Endothelial cell of umbilical vein (primary cell): ENCODE results near the gene SLC25A24. TPM values are rescaled to one million over a fixed set of nuclear protein-coding genes. Genes with fewer than 3 reads are reported as not detected.

Experiments used
- BruUV-seq: library from RNA; stranded (reverse); fragments of 400-500 nt; replicated peaks from 2 replicates; lab custom pipeline; 2021; lab: Mats Ljungman, UMichigan
- CTCF ChIA-PET: fragments of 300-600, 350-600 bp; sonication (Branson Sonifier 250); formaldehyde crosslinking; loops from one replicate; lab custom pipeline; 2021; ENCODE audit warnings: antibody characterized with exemption, inconsistent platforms; lab: Charles Lee
- POLR2A ChIA-PET: fragments of 300-600, 350-600 bp; sonication (Branson Sonifier 250); formaldehyde crosslinking; loops from one replicate; lab custom pipeline; 2021; ENCODE audit warnings: antibody characterized with exemption, inconsistent platforms; lab: Charles Lee
- DNase-seq: peaks from one replicate; pipeline ENCODE4 v3.0.0-alpha.2; 2011; ENCODE audit warnings: low read depth, low spot score
- FAIRE-seq: peaks from 2 replicates; lab custom pipeline; 2011; peaks lifted over from hg19 to GRCh38; lab: Jason Lieb, UNC
- H2AFZ ChIP-seq: 2 replicates; pipeline ENCODE4 v1.6.0; 2012; ENCODE audit warnings: low read depth, low read length, control low read depth, inconsistent platforms
- H3K27ac ChIP-seq: 2 replicates; pipeline ENCODE4 v1.5.1; 2011; ENCODE audit warnings: low read depth, mild to moderate bottlenecking, control low read depth, low read length, moderate library complexity; ENCODE audit not compliant: insufficient read depth
- H3K27me3 ChIP-seq, 2 experiments: 2 replicates each; pipeline versions ENCODE4 v1.6.0 to v1.6.1; 2011; ENCODE audit warnings: low read length in 2 of 2, mixed read lengths in 1 of 2; ENCODE audit not compliant: control insufficient read depth in 2 of 2, insufficient read depth in 2 of 2
- H3K36me3 ChIP-seq, 2 experiments: 2 replicates in 1 of 2; 3 replicates in 1 of 2; pipeline ENCODE4 v1.5.1; 2011; ENCODE audit warnings: low read length in 2 of 2, mild to moderate bottlenecking in 1 of 2, moderate library complexity in 1 of 2; ENCODE audit not compliant: control insufficient read depth in 2 of 2, insufficient read depth in 2 of 2; ENCODE audit errors: extremely low read depth in 1 of 2
- H3K4me1 ChIP-seq: 3 replicates; pipeline ENCODE4 v1.5.1; 2011; ENCODE audit warnings: mild to moderate bottlenecking, low read length; ENCODE audit not compliant: control insufficient read depth, insufficient read depth; ENCODE audit errors: extremely low read depth
- H3K4me2 ChIP-seq: 2 replicates; pipeline ENCODE4 v1.6.1; 2011; ENCODE audit warnings: low read length, control low read depth, mixed read lengths; ENCODE audit not compliant: insufficient read depth
- H3K4me3 ChIP-seq, 3 experiments: fragments of 200-600 bp in 1 of 3; sonication (generic), shearing (Covaris generic) in 1 of 3; replicated peaks in 1 of 3; 2 replicates each; pipeline ENCODE4 v1.5.1; 2011 to 2016; ENCODE audit warnings: control low read depth in 3 of 3, low read length in 3 of 3, mild to moderate bottlenecking in 2 of 3, inconsistent platforms in 1 of 3, low read depth in 1 of 3, moderate library complexity in 1 of 3; ENCODE audit not compliant: insufficient read depth in 1 of 3
- H3K79me2 ChIP-seq: 2 replicates; pipeline ENCODE4 v1.6.0; 2012; ENCODE audit warnings: low read length, inconsistent platforms; ENCODE audit not compliant: control insufficient read depth, insufficient read depth
- H3K9ac ChIP-seq: replicated peaks from 2 replicates; pipeline ENCODE3; 2011; ENCODE audit warnings: low read length, control low read depth; ENCODE audit not compliant: insufficient read depth; ENCODE audit errors: extremely low read depth
- H3K9me1 ChIP-seq: replicated peaks from 3 replicates; pipeline ENCODE4 v1.6.0; 2011; ENCODE audit warnings: mild to moderate bottlenecking, low read length; ENCODE audit not compliant: control insufficient read depth, insufficient read depth; ENCODE audit errors: extremely low read depth
- H3K9me3 ChIP-seq: replicated peaks from 2 replicates; pipeline ENCODE4 v1.5.1; 2012; ENCODE audit warnings: low read length, inconsistent platforms; ENCODE audit not compliant: control insufficient read depth, insufficient read depth
- H4K20me1 ChIP-seq: replicated peaks from 2 replicates; pipeline ENCODE3; 2011; ENCODE audit warnings: mild to moderate bottlenecking, low read length; ENCODE audit not compliant: control insufficient read depth, insufficient read depth; ENCODE audit errors: extremely low read depth
- CTCF ChIP-seq, 2 donors: IDR thresholded peaks; 1 replicate in 1 of 2; 2 replicates in 1 of 2; pipeline ENCODE4 v1.5.1; 2011; ENCODE audit warnings: low read length in 2 of 2, mild to moderate bottlenecking in 2 of 2, moderate library complexity in 2 of 2, control low read depth in 1 of 2, inconsistent platforms in 1 of 2, low read depth in 1 of 2; ENCODE audit not compliant: insufficient read depth in 1 of 2; ENCODE audit errors: extremely low read depth in 1 of 2
- EZH2 ChIP-seq: IDR thresholded peaks from 2 replicates; pipeline ENCODE4 v1.6.1; 2012; ENCODE audit warnings: borderline replicate concordance, low read depth, mild to moderate bottlenecking, moderate library complexity, low read length, inconsistent platforms; ENCODE audit not compliant: severe bottlenecking
- FOS ChIP-seq: IDR thresholded peaks from 2 replicates; pipeline ENCODE4 v1.6.1; 2011; ENCODE audit warnings: mild to moderate bottlenecking, low read length, moderate library complexity, borderline replicate concordance; ENCODE audit not compliant: insufficient read depth
- GATA2 ChIP-seq: IDR thresholded peaks from 2 replicates; pipeline ENCODE4 v1.7.0; 2011; ENCODE audit warnings: low read depth, mild to moderate bottlenecking, moderate library complexity, mixed read lengths, low read length; ENCODE audit not compliant: insufficient read length, insufficient read depth
- JUN ChIP-seq: IDR thresholded peaks from 2 replicates; pipeline ENCODE4 v1.6.1; 2011; ENCODE audit warnings: borderline replicate concordance, low read depth; ENCODE audit not compliant: insufficient read length, insufficient read depth
- MAX ChIP-seq: IDR thresholded peaks from 2 replicates; pipeline ENCODE4 v1.6.1; 2011; ENCODE audit not compliant: insufficient read depth, insufficient read length
- MYC ChIP-seq: IDR thresholded peaks from one replicate; pipeline ENCODE4 v1.6.1; 2011; ENCODE audit warnings: mild to moderate bottlenecking, low read depth, low read length
- POLR2A ChIP-seq: IDR thresholded peaks from 2 replicates; pipeline ENCODE4 v1.6.1; 2012; ENCODE audit warnings: low read depth, mild to moderate bottlenecking, control low read depth, low read length
- POLR2AphosphoS5 ChIP-seq: IDR thresholded peaks from 2 replicates; pipeline ENCODE4 v1.6.1; 2012; ENCODE audit warnings: low read depth, mild to moderate bottlenecking, control low read depth, low read length, moderate library complexity; ENCODE audit not compliant: insufficient read depth
- dilution Hi-C: fragments of 300-500 bp; cut with MboI; formaldehyde crosslinking; loops from one replicate; pipeline ENCODE4 v1.15.0; 2019; ENCODE audit warnings: low sequenced_read_pairs; ENCODE audit not compliant: extremely low pct_ligation_motif_present
- intact Hi-C: fragments of 100-400 bp; cut with micrococcal nuclease; formaldehyde crosslinking; loops from one replicate; pipeline ENCODE4 v1.10.0; 2022
- polyA plus RNA-seq, 4 experiments: library from polyadenylated mRNA; depleted of rRNA in 3 of 4; stranded (reverse) in 3 of 4; unstranded in 1 of 4; fragments of >200 nt; gene quantifications; 2 replicates each; pipeline versions ENCODE4 v1.2.1 to v1.2.3, GENCODE V29; 2011 to 2012; ENCODE audit warnings: missing spikeins in 1 of 4
- total RNA-seq: library from RNA; stranded (reverse); gene quantifications from 2 replicates; pipeline ENCODE4 v1.2.3, GENCODE V29; 2021

The SLC25A24 gene
- total and polyA plus RNA-seq, 2 donors (not counting 3 experiments of a cell fraction or from before 2014, with no cell fraction given) = 16.9 to 45.8 TPM

- POLR2A ChIA-PET = no interaction called here
- no peak overlapping the region for H3K4me3 ChIP-seq
- no peak overlapping the region for H3K9ac ChIP-seq
- H3K79me2 ChIP-seq = peaks cover 92% of the 10 kb centered on the region
- peaks cover 17% of the 10 kb centered on the region for H3K4me1 ChIP-seq
- no peak overlapping the region for H3K4me2 ChIP-seq
- no peak for DNase-seq
- no peaks in the 10 kb centered on the region for H3K27me3 ChIP-seq
- dilution Hi-C loops = no loop called here
- no peaks in the 10 kb centered on the region for H3K9me1 ChIP-seq
- peaks cover 3% of the 10 kb centered on the region for H4K20me1 ChIP-seq
- H3K36me3 ChIP-seq = peaks cover 5 to 19% of the 10 kb centered on the region in 2 experiments
- intact Hi-C loops = no loop called here
- CTCF ChIA-PET = no interaction called here
- BruUV-seq = no TSS peak
- TF ChIP-seq CTCF (IDR thresholded peaks at IDR 0.05; ENCODE audit: extremely low read depth in 1 of 2, insufficient read depth in 1 of 2, low read depth in 1 of 2, low read length in 2 of 2) = no peak
- TF ChIP-seq MYC = no peak
- no peak for TF ChIP-seq FOS
- no peak for TF ChIP-seq EZH2
- no peak for TF ChIP-seq JUN
- no peak for TF ChIP-seq POLR2AphosphoS5
- TF ChIP-seq POLR2A = no peak
- TF ChIP-seq GATA2 = no peak
- TF ChIP-seq MAX = no peak
- H3K9me3 ChIP-seq = no peaks in the 10 kb centered on the region
- no peak overlapping the region for H2AFZ ChIP-seq
- H3K27ac ChIP-seq = no peak overlapping the region
- no peak for FAIRE-seq
Measured at GRCh38 chr1:108194051-108194450, 6.1 kb downstream of the SLC25A24 start.
